HepG2 (cell line): Measurements from ENCODE around the gene CCDC178. TPM values are rescaled to one million over a fixed set of nuclear protein-coding genes. Genes with fewer than 3 reads are reported as not detected.

Experiments
- ATAC-seq: fragments of 200-7000 bp; cut with Tn5 transposase; 3 replicates; pipeline ENCODE4 v1.9.1; 2020; ENCODE audit warnings: mild to moderate bottlenecking, moderate library complexity
- BruUV-seq: library from RNA; stranded (reverse); fragments of 400-500 nt; replicated peaks from 2 replicates; lab custom pipeline; 2021; lab: Mats Ljungman, UMichigan
- CTCF ChIA-PET: fragments of 300-600 bp; formaldehyde crosslinking; extraction: SDS; loops from one replicate; lab custom pipeline; 2021; ENCODE audit warnings: low total read pairs, inconsistent platforms, low intra/inter-chr PET ratio; lab: Yijun Ruan, JAX
- POLR2A ChIA-PET: fragments of 350-600 bp; sonication (Branson Sonifier 250); formaldehyde crosslinking; loops from one replicate; lab custom pipeline; 2020; ENCODE audit warnings: antibody characterized with exemption, inconsistent platforms; lab: Yijun Ruan, JAX
- DNase-seq: peaks from one replicate; pipeline ENCODE4 v3.0.0-alpha.2; 2015; ENCODE audit warnings: low spot score
- FAIRE-seq: peaks from 3 replicates; lab custom pipeline; 2011; peaks lifted over from hg19 to GRCh38; lab: Jason Lieb, UNC
- H2AFZ ChIP-seq: one replicate; pipeline ENCODE4 v1.6.1; 2011; ENCODE audit warnings: low read length, inconsistent platforms
- H3K27ac ChIP-seq: fragments of 300-600 bp; 3 replicates; pipeline ENCODE4 v1.8.0; 2011; ENCODE audit warnings: mixed run types, mild to moderate bottlenecking, mixed read lengths, low read length, inconsistent platforms; ENCODE audit not compliant: insufficient read depth; ENCODE audit errors: extremely low read length
- H3K27me3 ChIP-seq, 2 experiments: fragments of 200-600 bp in 1 of 2; 2 replicates in 1 of 2; 3 replicates in 1 of 2; pipeline versions ENCODE4 v1.6.0 to v1.8.0; 2011; ENCODE audit warnings: low read length in 2 of 2, mild to moderate bottlenecking in 2 of 2, moderate library complexity in 2 of 2, inconsistent platforms in 1 of 2; ENCODE audit not compliant: insufficient read depth in 2 of 2, control insufficient read depth in 1 of 2
- H3K36me3 ChIP-seq, 2 experiments: fragments of 200-600 bp in 1 of 2; replicated peaks in 1 of 2; 2 replicates in 1 of 2; 3 replicates in 1 of 2; pipeline versions ENCODE4 v1.5.1 to v1.8.0; 2011; ENCODE audit warnings: low read length in 2 of 2, inconsistent platforms in 1 of 2; ENCODE audit not compliant: insufficient read depth in 2 of 2, control insufficient read depth in 1 of 2
- H3K4me1 ChIP-seq: 2 replicates; pipeline ENCODE4 v1.5.1; 2012; ENCODE audit warnings: low read length, inconsistent platforms; ENCODE audit not compliant: insufficient read depth
- H3K4me2 ChIP-seq: 2 replicates; pipeline ENCODE4 v1.6.0; 2011; ENCODE audit warnings: low read depth, low read length, inconsistent platforms
- H3K4me3 ChIP-seq, 3 experiments: fragments of 200-600 bp in 1 of 3; sonication (generic), shearing (Covaris generic) in 1 of 3; replicated peaks in 1 of 3; 2 replicates each; pipeline ENCODE4 v1.5.1; 2011 to 2016; ENCODE audit warnings: low read length in 3 of 3, inconsistent platforms in 2 of 3, low read depth in 2 of 3, mild to moderate bottlenecking in 2 of 3, control low read depth in 1 of 3, mixed read lengths in 1 of 3; ENCODE audit not compliant: insufficient read depth in 1 of 3
- H3K79me2 ChIP-seq: one replicate; pipeline ENCODE4 v1.6.1; 2011; ENCODE audit warnings: low read length, inconsistent platforms; ENCODE audit not compliant: insufficient read depth
- H3K9ac ChIP-seq: 2 replicates; pipeline ENCODE4 v1.6.0; 2011; ENCODE audit warnings: mild to moderate bottlenecking, low read depth, low read length, inconsistent platforms; ENCODE audit not compliant: insufficient read depth
- H3K9me3 ChIP-seq: 2 replicates; pipeline ENCODE4 v1.5.1; 2012; ENCODE audit warnings: mild to moderate bottlenecking, low read length
- H4K20me1 ChIP-seq: 2 replicates; pipeline ENCODE4 v1.6.0; 2011; ENCODE audit warnings: inconsistent platforms, mild to moderate bottlenecking, low read length, moderate library complexity; ENCODE audit not compliant: insufficient read depth
- EEA1 ChIP-seq: sonication (generic); formaldehyde crosslinking; IDR thresholded peaks from 2 replicates; pipeline ENCODE4 v1.5.1; 2020; ENCODE audit warnings: mild to moderate bottlenecking, missing genetic modification reagents, borderline replicate concordance
- HNRNPUL1 ChIP-seq: fragments of 200-400 bp; formaldehyde crosslinking; IDR thresholded peaks from 2 replicates; pipeline ENCODE4 v1.6.1; 2017; ENCODE audit warnings: low read depth, mild to moderate bottlenecking, low read length, moderate library complexity
- MXD4 ChIP-seq: IDR thresholded peaks from 2 replicates; pipeline ENCODE4 v1.6.1; 2016; ENCODE audit warnings: mild to moderate bottlenecking, missing biosample characterization, missing genetic modification reagents
- RBM22 ChIP-seq: fragments of 200-400 bp; formaldehyde crosslinking; optimal IDR thresholded peaks from 2 replicates; pipeline ENCODE3; 2017; ENCODE audit warnings: mild to moderate bottlenecking, low read length, moderate library complexity
- RFXANK ChIP-seq: IDR thresholded peaks from 2 replicates; pipeline ENCODE4 v1.6.1; 2016
- SIX4 ChIP-seq: sonication (generic); formaldehyde crosslinking; IDR thresholded peaks from 2 replicates; pipeline ENCODE4 v1.4.0; 2020; ENCODE audit warnings: missing genetic modification reagents
- SMAD1 ChIP-seq: sonication (generic); formaldehyde crosslinking; IDR thresholded peaks from 2 replicates; pipeline ENCODE4 v1.4.0; 2020; ENCODE audit warnings: missing genetic modification reagents, low read depth, mild to moderate bottlenecking, borderline replicate concordance
- TBP ChIP-seq: sonication (generic); formaldehyde crosslinking; IDR thresholded peaks from 2 replicates; pipeline ENCODE4 v1.5.0; 2020; ENCODE audit warnings: missing genetic modification reagents
- TMF1 ChIP-seq: sonication (generic); formaldehyde crosslinking; IDR thresholded peaks from 2 replicates; pipeline ENCODE4 v1.8.1; 2022; ENCODE audit warnings: low read depth, missing genetic modification reagents
- ZBTB20 ChIP-seq: sonication (generic); formaldehyde crosslinking; IDR thresholded peaks from 2 replicates; pipeline ENCODE4 v1.8.1; 2023; ENCODE audit warnings: missing genetic modification reagents, low read depth, mild to moderate bottlenecking, borderline replicate concordance
- ZIK1 ChIP-seq: sonication (generic); formaldehyde crosslinking; IDR thresholded peaks from 2 replicates; pipeline ENCODE4 v1.5.0; 2020; ENCODE audit warnings: mild to moderate bottlenecking, low read depth, missing genetic modification reagents, borderline replicate concordance
- ZNF260 ChIP-seq: sonication (generic); formaldehyde crosslinking; IDR thresholded peaks from 2 replicates; pipeline ENCODE4 v1.4.0; 2020; ENCODE audit warnings: missing genetic modification reagents, low read depth, mild to moderate bottlenecking, borderline replicate concordance
- ZNF510 ChIP-seq: sonication (generic); formaldehyde crosslinking; IDR thresholded peaks from 2 replicates; pipeline ENCODE4 v1.4.0; 2020; ENCODE audit warnings: low read depth, mild to moderate bottlenecking, missing genetic modification reagents
- WGBS: methylation state at CpG from one replicate; pipeline ENCODE4 v1.1.6; 2017; ENCODE audit warnings: low lambda C conversion rate; 5-methylcytosine and 5-hydroxymethylcytosine counted together
- in situ Hi-C: cut with HindIII; loops from 2 replicates; pipeline ENCODE4 v1.10.0; 2017; ENCODE audit warnings: low pct_unique_long_range_greater_than_20kb; ENCODE audit not compliant: extremely low pct_ligation_motif_present
- intact Hi-C: fragments of 100-400 bp; cut with micrococcal nuclease; formaldehyde crosslinking; loops from one replicate; pipeline ENCODE4 v1.10.0; 2022; ENCODE audit not compliant: unreplicated experiment
- polyA plus RNA-seq, 8 experiments: library from polyadenylated mRNA; depleted of rRNA in 3 of 8; stranded (reverse) in 7 of 8; unstranded in 1 of 8; fragments of >200 nt; fragmentation: Illumina TruSeq in 4 of 8; extraction: Trizol in 4 of 8; gene quantifications; 2 replicates each; pipeline versions ENCODE4 v1.2.1 to v1.2.3, GENCODE V29; 2011 to 2016; ENCODE audit warnings: low read depth in 4 of 8, missing spikeins in 1 of 8, mixed read lengths in 1 of 8; ENCODE audit not compliant: insufficient read depth in 1 of 8
- total RNA-seq, 5 experiments: library from RNA; depleted of rRNA; stranded (reverse); fragments of >200 nt; fragmentation: Illumina TruSeq; extraction: Trizol; gene quantifications; 2 replicates each; pipeline ENCODE4 v1.2.3, GENCODE V29; 2016; ENCODE audit warnings: low read depth in 1 of 5
- TF ChIP-seq, protein P1 (sequence below): IDR thresholded peaks from 2 replicates; pipeline ENCODE4 v1.6.1; 2012; ENCODE audit warnings: low read depth, low read length, improper control_type of control experiment
- TF ChIP-seq, protein P2 (sequence below): sonication (generic); formaldehyde crosslinking; IDR thresholded peaks from 2 replicates; pipeline ENCODE4 v1.5.0; 2020; ENCODE audit warnings: missing genetic modification reagents
- TF ChIP-seq, protein P3 (sequence below): IDR thresholded peaks from 2 replicates; pipeline ENCODE4 v1.6.1; 2016; ENCODE audit warnings: missing genetic modification reagents, missing compliant biosample characterization
- TF ChIP-seq, protein P4 (sequence below): sonication (generic); formaldehyde crosslinking; IDR thresholded peaks from 2 replicates; pipeline ENCODE4 v1.5.0; 2020; ENCODE audit warnings: mild to moderate bottlenecking, missing genetic modification reagents, moderate library complexity
- TF ChIP-seq, protein P5 (sequence below): sonication (generic); formaldehyde crosslinking; IDR thresholded peaks from 2 replicates; pipeline ENCODE4 v1.4.0; 2020; ENCODE audit warnings: mild to moderate bottlenecking, missing genetic modification reagents

The CCDC178 gene
- total and polyA plus RNA-seq, 2 of the 13 experiments (the other 11 are each of a cell fraction or from before 2014, with no cell fraction given), result not detected

DNA sequence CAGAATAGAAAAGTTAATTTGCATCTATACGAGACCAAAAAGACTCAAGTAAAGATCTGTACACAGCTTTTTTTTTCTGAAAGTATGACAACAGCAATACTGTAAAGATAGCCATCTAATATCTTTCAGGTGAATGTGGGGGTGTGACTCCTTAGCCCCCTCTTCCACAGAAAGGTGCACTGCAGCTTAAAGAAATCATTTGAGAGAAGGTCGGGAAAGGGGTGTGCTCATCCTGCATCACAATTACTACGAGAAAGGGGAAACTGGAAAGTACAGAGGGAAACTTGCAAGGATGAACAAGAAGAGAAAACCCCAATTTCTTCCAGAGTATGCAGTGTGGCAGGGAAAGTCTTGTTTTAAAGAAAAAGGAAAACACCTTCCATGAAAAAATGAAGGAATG, 255.6 kb downstream of the CCDC178 start (continued):
- TF ChIP-seq, protein P1, sequence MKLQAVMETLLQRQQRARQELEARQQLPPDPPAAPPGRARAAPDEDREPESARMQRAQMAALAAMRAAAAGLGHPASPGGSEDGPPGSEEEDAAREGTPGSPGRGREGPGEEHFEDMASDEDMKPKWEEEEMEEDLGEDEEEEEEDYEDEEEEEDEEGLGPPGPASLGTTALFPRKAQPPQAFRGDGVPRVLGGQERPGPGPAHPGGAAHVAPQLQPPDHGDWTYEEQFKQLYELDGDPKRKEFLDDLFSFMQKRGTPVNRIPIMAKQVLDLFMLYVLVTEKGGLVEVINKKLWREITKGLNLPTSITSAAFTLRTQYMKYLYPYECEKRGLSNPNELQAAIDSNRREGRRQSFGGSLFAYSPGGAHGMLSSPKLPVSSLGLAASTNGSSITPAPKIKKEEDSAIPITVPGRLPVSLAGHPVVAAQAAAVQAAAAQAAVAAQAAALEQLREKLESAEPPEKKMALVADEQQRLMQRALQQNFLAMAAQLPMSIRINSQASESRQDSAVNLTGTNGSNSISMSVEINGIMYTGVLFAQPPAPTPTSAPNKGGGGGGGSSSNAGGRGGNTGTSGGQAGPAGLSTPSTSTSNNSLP, result no peak
- TF ChIP-seq ZNF510 (CRISPR knock-in tag) (no peak), SIX4 (CRISPR knock-in tag) (no peak)
- TF ChIP-seq, protein P2, sequence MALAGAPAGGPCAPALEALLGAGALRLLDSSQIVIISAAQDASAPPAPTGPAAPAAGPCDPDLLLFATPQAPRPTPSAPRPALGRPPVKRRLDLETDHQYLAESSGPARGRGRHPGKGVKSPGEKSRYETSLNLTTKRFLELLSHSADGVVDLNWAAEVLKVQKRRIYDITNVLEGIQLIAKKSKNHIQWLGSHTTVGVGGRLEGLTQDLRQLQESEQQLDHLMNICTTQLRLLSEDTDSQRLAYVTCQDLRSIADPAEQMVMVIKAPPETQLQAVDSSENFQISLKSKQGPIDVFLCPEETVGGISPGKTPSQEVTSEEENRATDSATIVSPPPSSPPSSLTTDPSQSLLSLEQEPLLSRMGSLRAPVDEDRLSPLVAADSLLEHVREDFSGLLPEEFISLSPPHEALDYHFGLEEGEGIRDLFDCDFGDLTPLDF (CRISPR knock-in tag), result no peak

DNA sequence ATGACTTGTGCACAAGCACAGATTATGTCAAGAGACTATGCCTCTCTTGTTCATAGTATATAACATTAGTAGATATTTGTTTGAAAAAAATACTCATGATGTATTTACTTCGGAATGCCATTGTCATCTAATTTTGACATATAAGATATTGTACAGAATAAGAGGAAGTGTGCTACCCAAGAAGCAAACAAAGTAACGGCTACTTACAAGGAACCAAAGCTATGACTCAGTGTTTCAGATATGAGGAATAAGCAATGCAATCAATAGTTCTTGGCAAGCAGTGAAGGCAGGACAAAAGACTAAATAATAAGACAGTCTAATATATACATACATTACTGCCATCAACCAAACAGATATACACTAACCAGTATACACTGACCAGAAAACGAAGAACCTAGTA, 256.3 kb downstream of the CCDC178 start:
- Histone ChIP-seq H3K79me2 (no peaks in the 10 kb centered on the region), H3K4me1 (no peaks in the 10 kb centered on the region), H3K36me3 (no peaks in the 10 kb centered on the region), H4K20me1 (no peaks in the 10 kb centered on the region), H3K4me3 (no peak overlapping the region), H3K27me3 (no peaks in the 10 kb centered on the region; a peak in 1 of 5 replicates), H2AFZ (no peak overlapping the region), H3K4me2 (no peak overlapping the region), H3K9ac (no peak overlapping the region), H3K27ac (no peak overlapping the region), H3K9me3 (no peaks in the 10 kb centered on the region)
- no peak for ATAC-seq
- ChIA-PET CTCF (no interaction called here), POLR2A (no interaction called here)
- DNase-seq, result no peak
- intact Hi-C loops, result no loop called here
- 2% methylated on average over 3 of the region's 3 CpGs for WGBS
- BruUV-seq, result no TSS peak
- FAIRE-seq, result no peak
- in situ Hi-C loops, result no loop called here
- TF ChIP-seq RFXANK (no peak), HNRNPUL1 (no peak), ZBTB20 (CRISPR knock-in tag) (no peak), SMAD1 (no peak), ZIK1 (CRISPR knock-in tag) (no peak), ZNF260 (CRISPR knock-in tag) (no peak), TMF1 (CRISPR knock-in tag) (no peak), EEA1 (no peak), TBP (CRISPR knock-in tag) (no peak), MXD4 (no peak), RBM22 (no peak)
- TF ChIP-seq, protein P3, sequence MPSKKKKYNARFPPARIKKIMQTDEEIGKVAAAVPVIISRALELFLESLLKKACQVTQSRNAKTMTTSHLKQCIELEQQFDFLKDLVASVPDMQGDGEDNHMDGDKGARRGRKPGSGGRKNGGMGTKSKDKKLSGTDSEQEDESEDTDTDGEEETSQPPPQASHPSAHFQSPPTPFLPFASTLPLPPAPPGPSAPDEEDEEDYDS (CRISPR knock-in tag), result no peak
- TF ChIP-seq, protein P4, sequence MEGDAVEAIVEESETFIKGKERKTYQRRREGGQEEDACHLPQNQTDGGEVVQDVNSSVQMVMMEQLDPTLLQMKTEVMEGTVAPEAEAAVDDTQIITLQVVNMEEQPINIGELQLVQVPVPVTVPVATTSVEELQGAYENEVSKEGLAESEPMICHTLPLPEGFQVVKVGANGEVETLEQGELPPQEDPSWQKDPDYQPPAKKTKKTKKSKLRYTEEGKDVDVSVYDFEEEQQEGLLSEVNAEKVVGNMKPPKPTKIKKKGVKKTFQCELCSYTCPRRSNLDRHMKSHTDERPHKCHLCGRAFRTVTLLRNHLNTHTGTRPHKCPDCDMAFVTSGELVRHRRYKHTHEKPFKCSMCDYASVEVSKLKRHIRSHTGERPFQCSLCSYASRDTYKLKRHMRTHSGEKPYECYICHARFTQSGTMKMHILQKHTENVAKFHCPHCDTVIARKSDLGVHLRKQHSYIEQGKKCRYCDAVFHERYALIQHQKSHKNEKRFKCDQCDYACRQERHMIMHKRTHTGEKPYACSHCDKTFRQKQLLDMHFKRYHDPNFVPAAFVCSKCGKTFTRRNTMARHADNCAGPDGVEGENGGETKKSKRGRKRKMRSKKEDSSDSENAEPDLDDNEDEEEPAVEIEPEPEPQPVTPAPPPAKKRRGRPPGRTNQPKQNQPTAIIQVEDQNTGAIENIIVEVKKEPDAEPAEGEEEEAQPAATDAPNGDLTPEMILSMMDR (CRISPR knock-in tag), result no peak
- TF ChIP-seq, protein P5, sequence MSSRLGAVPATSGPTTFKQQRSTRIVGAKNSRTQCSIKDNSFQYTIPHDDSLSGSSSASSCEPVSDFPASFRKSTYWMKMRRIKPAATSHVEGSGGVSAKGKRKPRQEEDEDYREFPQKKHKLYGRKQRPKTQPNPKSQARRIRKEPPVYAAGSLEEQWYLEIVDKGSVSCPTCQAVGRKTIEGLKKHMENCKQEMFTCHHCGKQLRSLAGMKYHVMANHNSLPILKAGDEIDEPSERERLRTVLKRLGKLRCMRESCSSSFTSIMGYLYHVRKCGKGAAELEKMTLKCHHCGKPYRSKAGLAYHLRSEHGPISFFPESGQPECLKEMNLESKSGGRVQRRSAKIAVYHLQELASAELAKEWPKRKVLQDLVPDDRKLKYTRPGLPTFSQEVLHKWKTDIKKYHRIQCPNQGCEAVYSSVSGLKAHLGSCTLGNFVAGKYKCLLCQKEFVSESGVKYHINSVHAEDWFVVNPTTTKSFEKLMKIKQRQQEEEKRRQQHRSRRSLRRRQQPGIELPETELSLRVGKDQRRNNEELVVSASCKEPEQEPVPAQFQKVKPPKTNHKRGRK (CRISPR knock-in tag), result no peak
